HG03521 (cell line): Measurements from ENCODE around the gene ESPN.
"Not testable (repeated sequence)": the region's sequence is repeated elsewhere in the genome, so short reads cannot be mapped to it uniquely, and the experiment has no call there.

Experiments
- ATAC-seq: cut with Tn5 transposase; IDR thresholded peaks from one replicate; pipeline ENCODE4 v1.9.1; 2021; ENCODE audit warnings: mild to moderate bottlenecking, moderate library complexity; ENCODE audit not compliant: unreplicated experiment

Gene ESPN

GRCh38 chr1:6477039-6477820 lies 52.7 kb downstream of the ESPN start:
- no peak for ATAC-seq

- ATAC-seq: no peak
Measured at GRCh38 chr1:6481820-6482219, 57.2 kb downstream of the ESPN start.

- no peak for ATAC-seq
Measured at GRCh38 chr1:6483017-6483760, 58.6 kb downstream of the ESPN start.

- ATAC-seq: no peak
Measured at GRCh38 chr1:6483761-6484117, 59.2 kb downstream of the ESPN start.

GRCh38 chr1:6484826-6485167 lies 60.2 kb downstream of the ESPN start:
- no peak for ATAC-seq

- ATAC-seq: no peak
Measured at GRCh38 chr1:6485168-6486101, 60.9 kb downstream of the ESPN start.

GRCh38 chr1:6486433-6487011 lies 61.9 kb downstream of the ESPN start:
- no peak for ATAC-seq

- no peak for ATAC-seq
Measured at GRCh38 chr1:6487804-6488484, 63.4 kb downstream of the ESPN start.

GRCh38 chr1:6488602-6489382 lies 64.2 kb downstream of the ESPN start:
- no peak for ATAC-seq

- ATAC-seq: no peak
Measured at GRCh38 chr1:6489383-6489765, 64.8 kb downstream of the ESPN start.

GRCh38 chr1:6489799-6490180 lies 65.2 kb downstream of the ESPN start:
- peak; percentile 50 for ATAC-seq

GRCh38 chr1:6490181-6491080 lies 65.9 kb downstream of the ESPN start:
- peak; percentile 40 for ATAC-seq

GRCh38 chr1:6491081-6491449 lies 66.5 kb downstream of the ESPN start:
- no peak for ATAC-seq

- ATAC-seq: no peak
Measured at GRCh38 chr1:6491480-6491962, 66.9 kb downstream of the ESPN start, which contains the start of gene PLEKHG5. Gene PLEKHG5, minus strand, starts transcription at chr1:6491667. Its CDS starts 14,096 bp downstream, at chr1:6477571.

GRCh38 chr1:6491966-6492365 lies 67.4 kb downstream of the ESPN start:
- ATAC-seq: no peak

- not testable (repeated sequence) for ATAC-seq
Measured at GRCh38 chr1:6493834-6494223, 69.3 kb downstream of the ESPN start.

GRCh38 chr1:6494627-6495026 lies 70.1 kb downstream of the ESPN start:
- no peak for ATAC-seq

- no peak for ATAC-seq
Measured at GRCh38 chr1:6495041-6495441, 70.5 kb downstream of the ESPN start.
